ENCODE results near the gene LRP6.

- no peak for TF ChIP-seq POLR2A (IDR thresholded peaks at IDR 0.05)
- TF ChIP-seq CTCF (IDR thresholded peaks at IDR 0.05) = no peak
Observed at GRCh38 chr12:12153596-12153995, 113.2 kb downstream of the LRP6 start.
